GM23338 (cell line): ENCODE data around the gene FAAP100. TPM values are rescaled to one million over a fixed set of nuclear protein-coding genes. Genes with fewer than 3 reads are reported as not detected.

Experiments
- ATAC-seq: fragments of 200-7000 bp; cut with Tn5 transposase; 3 replicates; pipeline ENCODE4 v1.9.1; 2020
- DNase-seq: peaks from one replicate; pipeline ENCODE4 v3.0.0-alpha.2; 2015; ENCODE audit warnings: low spot score
- H2AFZ ChIP-seq: fragments of 200-600 bp; sonication (generic); 2 replicates; pipeline ENCODE4 v1.8.0; 2016; ENCODE audit warnings: antibody characterized with exemption, mild to moderate bottlenecking, moderate library complexity
- H3F3A ChIP-seq: fragments of 200-600 bp; sonication (generic); replicated peaks from 2 replicates; pipeline ENCODE4 v1.8.0; 2017; ENCODE audit warnings: antibody characterized with exemption, mixed run types, low read depth
- H3K27ac ChIP-seq: fragments of 200-600 bp; sonication (generic); 2 replicates; pipeline ENCODE4 v1.6.1; 2016; ENCODE audit warnings: low read depth
- H3K27me3 ChIP-seq: fragments of 200-600 bp; sonication (generic); 2 replicates; pipeline ENCODE4 v1.8.0; 2016; ENCODE audit warnings: mild to moderate bottlenecking, mixed run types, moderate library complexity; ENCODE audit not compliant: insufficient read depth
- H3K36me3 ChIP-seq: fragments of 200-600 bp; sonication (generic); 2 replicates; pipeline ENCODE4 v1.8.0; 2016; ENCODE audit warnings: mild to moderate bottlenecking; ENCODE audit not compliant: insufficient read depth
- H3K4me1 ChIP-seq: fragments of 200-600 bp; sonication (generic); 2 replicates; pipeline ENCODE4 v1.8.0; 2016; ENCODE audit warnings: mild to moderate bottlenecking, moderate library complexity; ENCODE audit not compliant: insufficient read depth
- H3K4me2 ChIP-seq: fragments of 200-600 bp; sonication (generic); 2 replicates; pipeline ENCODE4 v1.7.1; 2017; ENCODE audit warnings: mixed run types
- H3K4me3 ChIP-seq: fragments of 200-600 bp; sonication (generic); 2 replicates; pipeline ENCODE4 v1.6.1; 2016; ENCODE audit warnings: mixed run types
- H3K79me2 ChIP-seq: fragments of 200-600 bp; sonication (generic); replicated peaks from 2 replicates; pipeline ENCODE4 v1.8.0; 2017; ENCODE audit warnings: mild to moderate bottlenecking; ENCODE audit not compliant: insufficient read depth
- H3K9me2 ChIP-seq: fragments of 200-600 bp; sonication (generic); 2 replicates; pipeline ENCODE4 v1.8.0; 2017; ENCODE audit not compliant: insufficient read depth
- H4K20me1 ChIP-seq: fragments of 200-600 bp; sonication (generic); replicated peaks from 2 replicates; pipeline ENCODE4 v1.8.0; 2017; ENCODE audit warnings: mild to moderate bottlenecking; ENCODE audit not compliant: insufficient read depth
- H3K27ac Mint-ChIP-seq: 2 replicates; pipeline ENCODE4 v1.8.0; 2020; ENCODE audit warnings: inconsistent platforms, mild to moderate bottlenecking, moderate library complexity, mixed read lengths
- H3K27me3 Mint-ChIP-seq: 3 replicates; pipeline ENCODE4 v1.8.0; 2022; ENCODE audit warnings: low read depth, mild to moderate bottlenecking, moderate library complexity, mixed read lengths, inconsistent platforms; ENCODE audit not compliant: insufficient read depth, poor library complexity
- H3K36me3 Mint-ChIP-seq: 3 replicates; pipeline ENCODE4 v1.8.0; 2021; ENCODE audit warnings: low read depth, mild to moderate bottlenecking, inconsistent platforms, moderate library complexity, mixed read lengths
- H3K4me1 Mint-ChIP-seq: 3 replicates; pipeline ENCODE4 v1.8.0; 2020; ENCODE audit warnings: mild to moderate bottlenecking, inconsistent platforms, mixed read lengths
- H3K4me3 Mint-ChIP-seq: 3 replicates; pipeline ENCODE4 v1.8.0; 2021; ENCODE audit warnings: moderate library complexity, mild to moderate bottlenecking, inconsistent platforms, mixed read lengths
- H3K9me3 Mint-ChIP-seq: 3 replicates; pipeline ENCODE4 v1.8.0; 2020; ENCODE audit warnings: moderate library complexity, mild to moderate bottlenecking, inconsistent platforms, mixed read lengths
- CREB1 ChIP-seq: fragments of 250-450 bp; sonication (Bioruptor Pico); IDR thresholded peaks from 2 replicates; pipeline ENCODE4 v1.5.0; 2020; ENCODE audit warnings: low read depth, mild to moderate bottlenecking, moderate library complexity
- EZH2 ChIP-seq: fragments of 200-600 bp; sonication (generic); IDR thresholded peaks from one replicate; pipeline ENCODE4 v1.8.0; 2017; ENCODE audit warnings: antibody characterized with exemption, mild to moderate bottlenecking, low read depth; ENCODE audit not compliant: unreplicated experiment
- EZH2phosphoT487 ChIP-seq: fragments of 200-600 bp; sonication (generic); IDR thresholded peaks from one replicate; pipeline ENCODE4 v1.8.1; 2018; ENCODE audit warnings: antibody characterized with exemption; ENCODE audit not compliant: unreplicated experiment
- JUNB ChIP-seq: IDR thresholded peaks from one replicate; pipeline ENCODE4 v1.6.1; 2016; ENCODE audit warnings: antibody characterized with exemption; ENCODE audit not compliant: unreplicated experiment
- NANOG ChIP-seq: IDR thresholded peaks from 2 replicates; pipeline ENCODE4 v1.6.1; 2016; ENCODE audit warnings: antibody characterized with exemption, borderline replicate concordance
- POLR2AphosphoS5 ChIP-seq: IDR thresholded peaks from 2 replicates; pipeline ENCODE4 v1.6.1; 2016; ENCODE audit warnings: antibody characterized with exemption, low read depth
- STAT1 ChIP-seq: IDR thresholded peaks from one replicate; pipeline ENCODE4 v1.6.1; 2016; ENCODE audit warnings: antibody characterized with exemption; ENCODE audit not compliant: unreplicated experiment
- ZNF114 ChIP-seq: fragments of 250-450 bp; sonication (Bioruptor Pico); IDR thresholded peaks from 2 replicates; pipeline ENCODE4 v1.5.0; 2020; ENCODE audit warnings: mild to moderate bottlenecking, moderate library complexity
- ZNF331 ChIP-seq: fragments of 250-450 bp; sonication (Bioruptor Pico); IDR thresholded peaks from 2 replicates; pipeline ENCODE4 v1.5.0; 2020; ENCODE audit warnings: low read depth, mild to moderate bottlenecking, moderate library complexity
- polyA plus RNA-seq: library from polyadenylated mRNA; unstranded; fragments of >200 nt; fragmentation: Nextera tagmentation; extraction: Ambion mirVana; gene quantifications from 2 replicates; pipeline ENCODE4 v1.2.1, GENCODE V29; 2016
- total RNA-seq: library from RNA; depleted of rRNA; stranded (reverse); fragments of >200 nt; shearing (Covaris generic); gene quantifications from 2 replicates; pipeline ENCODE4 v1.2.3, GENCODE V29; 2014
- TF ChIP-seq, protein P1 (sequence below): IDR thresholded peaks from one replicate; pipeline ENCODE4 v1.6.1; 2018; ENCODE audit warnings: antibody characterized with exemption; ENCODE audit not compliant: unreplicated experiment
- TF ChIP-seq, protein P2 (sequence below): fragments of 250-450 bp; sonication (Bioruptor Pico); IDR thresholded peaks from 2 replicates; pipeline ENCODE4 v1.5.0; 2020; ENCODE audit warnings: mild to moderate bottlenecking, moderate library complexity
- TF ChIP-seq, protein P3 (sequence below): IDR thresholded peaks from 2 replicates; pipeline ENCODE4 v1.6.1; 2016; ENCODE audit warnings: antibody characterized with exemption
- TF ChIP-seq, protein P4 (sequence below), 2 experiments: fragments of 200-600 bp in 1 of 2; sonication (generic) in 1 of 2; conservative IDR thresholded peaks; 2 replicates each; pipeline versions ENCODE4 v1.5.1 to v1.6.1; 2016 to 2017; ENCODE audit warnings: antibody characterized with exemption in 2 of 2, low read depth in 2 of 2, mild to moderate bottlenecking in 2 of 2, moderate library complexity in 1 of 2

Gene FAAP100
- total and polyA plus RNA-seq, 2 experiments from 2014 or later, result 16.0 to 50.5 TPM

DNA sequence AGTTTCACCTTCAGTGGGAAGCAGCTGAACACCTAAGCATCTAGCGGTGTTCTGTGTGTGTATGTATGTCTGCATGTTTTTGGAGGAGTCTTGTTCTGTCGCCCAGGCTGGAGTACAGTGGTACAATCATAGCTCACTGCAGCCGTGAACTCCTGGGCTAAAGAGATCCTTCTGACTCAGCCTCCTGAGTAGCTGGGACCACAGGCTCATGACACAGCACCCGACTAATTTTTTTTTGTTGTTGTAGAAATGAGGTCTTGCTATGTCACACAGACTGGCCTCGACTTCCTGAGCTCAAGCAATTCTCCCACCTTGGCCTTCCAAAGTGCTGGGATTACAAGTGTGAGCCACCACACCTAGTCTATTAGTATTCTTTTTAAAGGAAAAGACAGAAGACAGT is 30.2 kb upstream of the FAAP100 start:
- Histone ChIP-seq H3K4me2 (no peak overlapping the region), H2AFZ (no peak overlapping the region), H3F3A (no peaks in the 10 kb centered on the region), H3K79me2 (peaks cover 5% of the 10 kb centered on the region; the same call in 1 of the 2 replicates), H3K36me3 (peaks cover 42% of the 10 kb centered on the region), H3K27ac (no peak overlapping the region), H3K4me1 (no peaks in the 10 kb centered on the region), H3K4me3 (no peak overlapping the region), H4K20me1 (peaks cover 22% of the 10 kb centered on the region; the same call in 1 of the 2 replicates), H3K9me2 (no peaks in the 10 kb centered on the region), H3K27me3 (no peaks in the 10 kb centered on the region)
- H3K4me1 Mint-ChIP-seq, result no peaks in the 10 kb centered on the region; the same call in 2 of the 3 replicates
- ATAC-seq (no peak), DNase-seq (no peak)
- peaks cover 60% of the 10 kb centered on the region for H3K36me3 Mint-ChIP-seq
- H3K27ac Mint-ChIP-seq, result no peak overlapping the region
- no peaks in the 10 kb centered on the region; the same call in 2 of the 3 replicates for H3K9me3 Mint-ChIP-seq
- H3K27me3 Mint-ChIP-seq, result peaks cover 7% of the 10 kb centered on the region
- H3K4me3 Mint-ChIP-seq, result no peak overlapping the region
- no peak for TF ChIP-seq EZH2phosphoT487
- no peak for TF ChIP-seq STAT1
- TF ChIP-seq, protein P1, sequence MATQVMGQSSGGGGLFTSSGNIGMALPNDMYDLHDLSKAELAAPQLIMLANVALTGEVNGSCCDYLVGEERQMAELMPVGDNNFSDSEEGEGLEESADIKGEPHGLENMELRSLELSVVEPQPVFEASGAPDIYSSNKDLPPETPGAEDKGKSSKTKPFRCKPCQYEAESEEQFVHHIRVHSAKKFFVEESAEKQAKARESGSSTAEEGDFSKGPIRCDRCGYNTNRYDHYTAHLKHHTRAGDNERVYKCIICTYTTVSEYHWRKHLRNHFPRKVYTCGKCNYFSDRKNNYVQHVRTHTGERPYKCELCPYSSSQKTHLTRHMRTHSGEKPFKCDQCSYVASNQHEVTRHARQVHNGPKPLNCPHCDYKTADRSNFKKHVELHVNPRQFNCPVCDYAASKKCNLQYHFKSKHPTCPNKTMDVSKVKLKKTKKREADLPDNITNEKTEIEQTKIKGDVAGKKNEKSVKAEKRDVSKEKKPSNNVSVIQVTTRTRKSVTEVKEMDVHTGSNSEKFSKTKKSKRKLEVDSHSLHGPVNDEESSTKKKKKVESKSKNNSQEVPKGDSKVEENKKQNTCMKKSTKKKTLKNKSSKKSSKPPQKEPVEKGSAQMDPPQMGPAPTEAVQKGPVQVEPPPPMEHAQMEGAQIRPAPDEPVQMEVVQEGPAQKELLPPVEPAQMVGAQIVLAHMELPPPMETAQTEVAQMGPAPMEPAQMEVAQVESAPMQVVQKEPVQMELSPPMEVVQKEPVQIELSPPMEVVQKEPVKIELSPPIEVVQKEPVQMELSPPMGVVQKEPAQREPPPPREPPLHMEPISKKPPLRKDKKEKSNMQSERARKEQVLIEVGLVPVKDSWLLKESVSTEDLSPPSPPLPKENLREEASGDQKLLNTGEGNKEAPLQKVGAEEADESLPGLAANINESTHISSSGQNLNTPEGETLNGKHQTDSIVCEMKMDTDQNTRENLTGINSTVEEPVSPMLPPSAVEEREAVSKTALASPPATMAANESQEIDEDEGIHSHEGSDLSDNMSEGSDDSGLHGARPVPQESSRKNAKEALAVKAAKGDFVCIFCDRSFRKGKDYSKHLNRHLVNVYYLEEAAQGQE, result no peak
- TF ChIP-seq, protein P2, sequence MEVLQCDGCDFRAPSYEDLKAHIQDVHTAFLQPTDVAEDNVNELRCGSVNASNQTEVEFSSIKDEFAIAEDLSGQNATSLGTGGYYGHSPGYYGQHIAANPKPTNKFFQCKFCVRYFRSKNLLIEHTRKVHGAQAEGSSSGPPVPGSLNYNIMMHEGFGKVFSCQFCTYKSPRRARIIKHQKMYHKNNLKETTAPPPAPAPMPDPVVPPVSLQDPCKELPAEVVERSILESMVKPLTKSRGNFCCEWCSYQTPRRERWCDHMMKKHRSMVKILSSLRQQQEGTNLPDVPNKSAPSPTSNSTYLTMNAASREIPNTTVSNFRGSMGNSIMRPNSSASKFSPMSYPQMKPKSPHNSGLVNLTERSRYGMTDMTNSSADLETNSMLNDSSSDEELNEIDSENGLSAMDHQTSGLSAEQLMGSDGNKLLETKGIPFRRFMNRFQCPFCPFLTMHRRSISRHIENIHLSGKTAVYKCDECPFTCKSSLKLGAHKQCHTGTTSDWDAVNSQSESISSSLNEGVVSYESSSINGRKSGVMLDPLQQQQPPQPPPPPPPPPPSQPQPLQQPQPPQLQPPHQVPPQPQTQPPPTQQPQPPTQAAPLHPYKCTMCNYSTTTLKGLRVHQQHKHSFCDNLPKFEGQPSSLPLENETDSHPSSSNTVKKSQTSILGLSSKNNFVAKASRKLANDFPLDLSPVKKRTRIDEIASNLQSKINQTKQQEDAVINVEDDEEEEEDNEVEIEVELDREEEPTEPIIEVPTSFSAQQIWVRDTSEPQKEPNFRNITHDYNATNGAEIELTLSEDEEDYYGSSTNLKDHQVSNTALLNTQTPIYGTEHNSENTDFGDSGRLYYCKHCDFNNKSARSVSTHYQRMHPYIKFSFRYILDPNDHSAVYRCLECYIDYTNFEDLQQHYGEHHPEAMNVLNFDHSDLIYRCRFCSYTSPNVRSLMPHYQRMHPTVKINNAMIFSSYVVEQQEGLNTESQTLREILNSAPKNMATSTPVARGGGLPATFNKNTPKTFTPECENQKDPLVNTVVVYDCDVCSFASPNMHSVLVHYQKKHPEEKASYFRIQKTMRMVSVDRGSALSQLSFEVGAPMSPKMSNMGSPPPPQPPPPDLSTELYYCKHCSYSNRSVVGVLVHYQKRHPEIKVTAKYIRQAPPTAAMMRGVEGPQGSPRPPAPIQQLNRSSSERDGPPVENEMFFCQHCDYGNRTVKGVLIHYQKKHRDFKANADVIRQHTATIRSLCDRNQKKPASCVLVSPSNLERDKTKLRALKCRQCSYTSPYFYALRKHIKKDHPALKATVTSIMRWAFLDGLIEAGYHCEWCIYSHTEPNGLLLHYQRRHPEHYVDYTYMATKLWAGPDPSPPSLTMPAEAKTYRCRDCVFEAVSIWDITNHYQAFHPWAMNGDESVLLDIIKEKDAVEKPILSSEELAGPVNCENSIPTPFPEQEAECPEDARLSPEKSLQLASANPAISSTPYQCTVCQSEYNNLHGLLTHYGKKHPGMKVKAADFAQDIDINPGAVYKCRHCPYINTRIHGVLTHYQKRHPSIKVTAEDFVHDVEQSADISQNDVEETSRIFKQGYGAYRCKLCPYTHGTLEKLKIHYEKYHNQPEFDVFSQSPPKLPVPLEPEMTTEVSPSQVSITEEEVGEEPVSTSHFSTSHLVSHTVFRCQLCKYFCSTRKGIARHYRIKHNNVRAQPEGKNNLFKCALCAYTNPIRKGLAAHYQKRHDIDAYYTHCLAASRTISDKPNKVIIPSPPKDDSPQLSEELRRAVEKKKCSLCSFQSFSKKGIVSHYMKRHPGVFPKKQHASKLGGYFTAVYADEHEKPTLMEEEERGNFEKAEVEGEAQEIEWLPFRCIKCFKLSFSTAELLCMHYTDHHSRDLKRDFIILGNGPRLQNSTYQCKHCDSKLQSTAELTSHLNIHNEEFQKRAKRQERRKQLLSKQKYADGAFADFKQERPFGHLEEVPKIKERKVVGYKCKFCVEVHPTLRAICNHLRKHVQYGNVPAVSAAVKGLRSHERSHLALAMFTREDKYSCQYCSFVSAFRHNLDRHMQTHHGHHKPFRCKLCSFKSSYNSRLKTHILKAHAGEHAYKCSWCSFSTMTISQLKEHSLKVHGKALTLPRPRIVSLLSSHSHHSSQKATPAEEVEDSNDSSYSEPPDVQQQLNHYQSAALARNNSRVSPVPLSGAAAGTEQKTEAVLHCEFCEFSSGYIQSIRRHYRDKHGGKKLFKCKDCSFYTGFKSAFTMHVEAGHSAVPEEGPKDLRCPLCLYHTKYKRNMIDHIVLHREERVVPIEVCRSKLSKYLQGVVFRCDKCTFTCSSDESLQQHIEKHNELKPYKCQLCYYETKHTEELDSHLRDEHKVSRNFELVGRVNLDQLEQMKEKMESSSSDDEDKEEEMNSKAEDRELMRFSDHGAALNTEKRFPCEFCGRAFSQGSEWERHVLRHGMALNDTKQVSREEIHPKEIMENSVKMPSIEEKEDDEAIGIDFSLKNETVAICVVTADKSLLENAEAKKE (CRISPR knock-in tag), result no peak
- no peak for TF ChIP-seq CREB1
- no peak for TF ChIP-seq ZNF114 (CRISPR knock-in tag)
- TF ChIP-seq, protein P3, sequence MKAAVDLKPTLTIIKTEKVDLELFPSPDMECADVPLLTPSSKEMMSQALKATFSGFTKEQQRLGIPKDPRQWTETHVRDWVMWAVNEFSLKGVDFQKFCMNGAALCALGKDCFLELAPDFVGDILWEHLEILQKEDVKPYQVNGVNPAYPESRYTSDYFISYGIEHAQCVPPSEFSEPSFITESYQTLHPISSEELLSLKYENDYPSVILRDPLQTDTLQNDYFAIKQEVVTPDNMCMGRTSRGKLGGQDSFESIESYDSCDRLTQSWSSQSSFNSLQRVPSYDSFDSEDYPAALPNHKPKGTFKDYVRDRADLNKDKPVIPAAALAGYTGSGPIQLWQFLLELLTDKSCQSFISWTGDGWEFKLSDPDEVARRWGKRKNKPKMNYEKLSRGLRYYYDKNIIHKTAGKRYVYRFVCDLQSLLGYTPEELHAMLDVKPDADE, result no peak
- TF ChIP-seq POLR2AphosphoS5, result no peak
- TF ChIP-seq, protein P4, sequence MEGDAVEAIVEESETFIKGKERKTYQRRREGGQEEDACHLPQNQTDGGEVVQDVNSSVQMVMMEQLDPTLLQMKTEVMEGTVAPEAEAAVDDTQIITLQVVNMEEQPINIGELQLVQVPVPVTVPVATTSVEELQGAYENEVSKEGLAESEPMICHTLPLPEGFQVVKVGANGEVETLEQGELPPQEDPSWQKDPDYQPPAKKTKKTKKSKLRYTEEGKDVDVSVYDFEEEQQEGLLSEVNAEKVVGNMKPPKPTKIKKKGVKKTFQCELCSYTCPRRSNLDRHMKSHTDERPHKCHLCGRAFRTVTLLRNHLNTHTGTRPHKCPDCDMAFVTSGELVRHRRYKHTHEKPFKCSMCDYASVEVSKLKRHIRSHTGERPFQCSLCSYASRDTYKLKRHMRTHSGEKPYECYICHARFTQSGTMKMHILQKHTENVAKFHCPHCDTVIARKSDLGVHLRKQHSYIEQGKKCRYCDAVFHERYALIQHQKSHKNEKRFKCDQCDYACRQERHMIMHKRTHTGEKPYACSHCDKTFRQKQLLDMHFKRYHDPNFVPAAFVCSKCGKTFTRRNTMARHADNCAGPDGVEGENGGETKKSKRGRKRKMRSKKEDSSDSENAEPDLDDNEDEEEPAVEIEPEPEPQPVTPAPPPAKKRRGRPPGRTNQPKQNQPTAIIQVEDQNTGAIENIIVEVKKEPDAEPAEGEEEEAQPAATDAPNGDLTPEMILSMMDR (conservative IDR thresholded peaks at IDR 0.05; ENCODE audit: low read depth in 2 of 2), result no peak
- TF ChIP-seq JUNB, result no peak
- TF ChIP-seq EZH2, result no peak
- no peak for TF ChIP-seq NANOG
- no peak for TF ChIP-seq ZNF331 (CRISPR knock-in tag)
